Stimulated activated CD4-positive, alpha-beta T cell treated with anti-CD3 and anti-CD28 coated beads, Interleukin-15, amount 100 ng/mL, for 48 hours (primary cell): ENCODE data around the gene KCNMA1.

Source experiments
- DNase-seq, 2 donors: peaks; one replicate each; pipeline ENCODE4 v3.0.0-alpha.2; 2020; ENCODE audit warnings: low read depth in 2 of 2

The KCNMA1 gene

GRCh38 chr10:77634939-77635338, 2.7 kb downstream of the KCNMA1 start:
- no peak for DNase-seq

GRCh38 chr10:77633376-77633775, 4.2 kb downstream of the KCNMA1 start:
- no peak for DNase-seq

DNA sequence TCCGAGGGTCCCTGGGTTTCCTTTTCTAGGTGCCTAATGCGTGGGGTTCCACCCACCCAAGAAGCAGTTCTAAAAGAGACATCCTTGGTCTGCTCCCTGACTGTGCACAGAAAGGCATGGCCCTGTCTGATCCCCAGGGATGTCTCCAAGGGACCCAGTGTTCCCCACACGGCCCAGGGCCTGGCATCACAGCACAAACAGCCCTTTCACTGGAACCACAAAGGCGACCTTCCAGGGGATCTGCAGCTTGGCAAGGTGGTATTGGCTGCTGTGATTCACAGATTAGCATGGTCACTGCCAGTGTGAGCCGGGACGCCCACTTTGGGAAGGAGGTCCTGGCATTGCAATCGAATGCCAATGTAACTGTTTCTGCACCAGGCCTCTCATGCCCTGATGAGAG, 6.4 kb downstream of the KCNMA1 start:
- no peak for DNase-seq

GRCh38 chr10:77630507-77630848, 7.1 kb downstream of the KCNMA1 start:
- no peak for DNase-seq

DNA sequence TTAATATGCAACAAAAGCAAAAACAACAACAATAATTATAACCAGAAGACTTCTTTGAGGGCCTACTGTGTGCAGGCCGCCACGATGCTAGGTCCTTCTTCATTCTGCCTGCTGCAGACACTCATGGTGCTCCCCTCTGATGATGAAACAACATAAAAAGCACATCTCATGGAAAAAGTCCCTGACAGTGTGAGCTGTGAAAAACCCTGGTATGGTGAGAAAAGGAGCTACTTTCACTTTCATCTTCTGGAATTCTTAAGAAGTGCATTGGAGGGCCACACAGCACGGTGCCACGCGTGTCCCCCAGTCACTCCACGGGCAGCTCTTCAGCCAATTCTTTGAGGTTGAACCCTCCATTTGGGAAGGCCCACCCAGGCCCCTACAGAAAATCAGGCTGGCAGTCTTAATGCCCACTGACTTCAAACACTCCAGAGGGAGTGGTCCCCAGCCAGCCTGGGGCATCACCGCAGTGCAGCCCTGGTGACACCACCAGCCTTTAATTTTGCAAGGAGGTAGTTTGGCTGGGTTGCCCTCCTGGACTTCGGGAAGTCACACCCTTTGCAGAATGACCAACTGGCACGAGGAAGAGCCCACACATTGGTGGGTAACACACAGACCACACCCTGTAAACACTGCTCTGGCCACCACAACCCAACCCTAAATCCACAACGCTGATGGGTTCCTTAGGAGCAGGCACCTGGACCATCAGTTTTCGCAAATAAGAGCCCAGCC, 7.7 kb downstream of the KCNMA1 start:
- DNase-seq = no peak

DNA sequence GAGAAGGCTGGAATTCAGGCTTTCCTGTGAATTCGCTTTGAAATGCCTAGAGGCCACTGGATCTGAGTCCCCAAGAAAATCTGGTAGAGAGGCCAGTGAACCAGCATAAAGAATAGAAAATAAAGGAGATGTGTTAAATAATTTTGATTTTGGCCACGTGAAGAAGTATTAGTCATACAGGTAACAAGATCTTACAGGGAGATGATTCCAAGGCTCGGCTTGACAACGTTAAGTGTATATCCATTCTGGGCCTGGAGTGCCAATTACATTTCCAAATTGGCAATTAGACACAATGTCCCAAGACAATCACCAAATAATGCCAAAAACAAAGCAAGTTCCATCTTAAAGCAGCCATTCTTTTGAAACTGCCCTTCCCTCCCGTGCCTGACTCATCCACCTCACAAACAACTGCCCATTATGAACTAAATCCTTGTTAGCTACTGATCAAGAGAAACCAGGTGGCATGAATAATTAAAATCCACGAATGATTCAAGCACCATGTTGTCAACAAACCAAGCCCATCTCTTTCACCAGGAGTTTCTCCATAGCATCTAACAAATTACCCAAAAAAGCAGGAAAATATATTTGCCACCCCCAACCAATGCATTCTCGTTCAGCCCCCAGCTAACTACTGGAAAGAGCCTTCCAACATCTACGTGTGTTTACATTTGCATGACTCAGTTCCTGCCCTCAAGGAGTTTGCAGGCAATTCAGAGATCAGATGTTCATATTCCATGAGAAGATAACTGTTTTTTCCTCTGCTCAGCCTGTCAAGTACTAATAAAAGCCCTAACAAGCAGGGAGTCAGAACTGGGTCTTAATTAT, 8.5 kb downstream of the KCNMA1 start:
- no peak for DNase-seq

- DNase-seq = no peak
Observed at GRCh38 chr10:77626266-77626935, 11.2 kb downstream of the KCNMA1 start.

DNA sequence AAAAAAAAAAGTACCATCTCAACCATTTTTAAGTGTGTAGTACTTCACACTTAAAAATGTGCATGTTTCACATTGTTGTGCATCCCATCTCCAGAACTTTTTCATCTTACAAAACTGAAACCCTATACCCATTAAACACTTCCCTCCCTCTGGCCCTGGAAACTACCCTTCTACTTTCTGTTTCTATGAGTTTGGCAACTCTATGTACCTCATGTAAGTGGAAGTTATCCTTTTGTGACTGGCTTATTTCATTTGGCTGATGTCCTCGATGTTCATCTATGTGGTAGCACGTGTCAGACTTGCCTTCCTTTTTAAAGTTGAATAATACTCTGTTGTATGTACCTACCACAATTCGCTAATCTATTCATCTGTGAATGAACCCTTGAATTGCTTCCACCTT, 12.2 kb downstream of the KCNMA1 start:
- DNase-seq = no peak

GRCh38 chr10:77622889-77623291, 14.7 kb downstream of the KCNMA1 start:
- DNase-seq = no peak

GRCh38 chr10:77620731-77621130, 16.9 kb downstream of the KCNMA1 start:
- DNase-seq = no peak

GRCh38 chr10:77619964-77620703, 17.5 kb downstream of the KCNMA1 start:
- DNase-seq = no peak

- no peak for DNase-seq
Observed at GRCh38 chr10:77618117-77618516, 19.5 kb downstream of the KCNMA1 start.

DNA sequence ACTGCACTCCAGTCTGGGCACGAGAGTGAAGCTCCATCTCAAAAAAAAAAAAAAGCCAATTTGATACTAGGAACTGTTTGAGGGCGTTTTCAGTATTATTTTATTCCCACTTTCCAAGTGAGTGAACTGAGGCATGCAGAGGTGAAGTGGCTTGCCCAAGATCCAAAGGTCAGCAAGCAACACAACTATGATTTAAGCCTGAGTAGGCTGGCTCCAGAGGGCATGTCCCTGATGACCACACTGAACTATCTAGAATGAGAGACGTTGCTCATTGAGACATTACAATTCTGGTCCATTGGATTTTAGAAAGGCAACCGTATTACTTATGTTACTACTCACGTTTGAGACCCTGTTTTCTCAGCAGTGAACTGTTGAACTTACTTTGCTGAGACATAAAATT, 20.8 kb downstream of the KCNMA1 start:
- no peak for DNase-seq

DNA sequence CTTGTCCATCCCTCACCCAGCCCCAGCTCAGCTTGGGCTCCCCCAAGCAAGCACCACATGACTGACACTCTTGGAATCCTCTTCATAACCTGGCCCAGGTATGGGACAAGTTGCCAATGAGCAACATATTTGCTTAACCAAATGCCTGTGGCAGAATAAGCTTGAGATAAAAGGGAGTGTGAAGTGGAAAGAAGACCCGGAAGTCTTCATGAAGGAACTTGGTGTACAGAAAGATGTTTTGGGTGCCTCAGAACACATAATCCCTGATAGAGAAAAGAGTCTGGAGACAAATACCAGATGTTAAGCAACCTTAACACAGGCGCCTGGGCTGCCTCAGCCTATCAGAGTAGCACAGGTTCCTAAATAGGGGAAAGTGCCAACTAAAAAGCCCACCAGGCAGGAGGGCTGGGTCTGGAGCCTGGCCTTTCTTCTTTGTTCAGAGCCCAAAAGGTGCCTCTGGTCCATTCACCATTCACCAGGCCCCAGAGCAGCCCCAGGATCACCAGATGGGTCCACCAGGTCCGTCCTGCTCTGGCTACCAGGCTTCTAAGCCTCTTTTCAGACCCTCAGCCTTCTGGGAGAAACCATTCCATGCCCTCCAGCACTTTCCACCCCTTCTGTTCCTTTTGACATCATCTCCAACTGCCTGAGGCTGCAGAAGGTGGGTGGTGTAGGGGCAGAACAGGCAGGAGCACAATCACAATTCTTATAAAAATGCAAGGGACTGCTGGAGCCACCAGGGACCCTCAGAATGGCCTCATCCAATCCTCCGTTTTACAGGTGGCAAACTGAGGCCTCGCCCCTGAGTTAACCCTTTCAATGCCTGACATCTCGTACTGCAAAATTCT, 22.6 kb downstream of the KCNMA1 start:
- DNase-seq = no peak

DNA sequence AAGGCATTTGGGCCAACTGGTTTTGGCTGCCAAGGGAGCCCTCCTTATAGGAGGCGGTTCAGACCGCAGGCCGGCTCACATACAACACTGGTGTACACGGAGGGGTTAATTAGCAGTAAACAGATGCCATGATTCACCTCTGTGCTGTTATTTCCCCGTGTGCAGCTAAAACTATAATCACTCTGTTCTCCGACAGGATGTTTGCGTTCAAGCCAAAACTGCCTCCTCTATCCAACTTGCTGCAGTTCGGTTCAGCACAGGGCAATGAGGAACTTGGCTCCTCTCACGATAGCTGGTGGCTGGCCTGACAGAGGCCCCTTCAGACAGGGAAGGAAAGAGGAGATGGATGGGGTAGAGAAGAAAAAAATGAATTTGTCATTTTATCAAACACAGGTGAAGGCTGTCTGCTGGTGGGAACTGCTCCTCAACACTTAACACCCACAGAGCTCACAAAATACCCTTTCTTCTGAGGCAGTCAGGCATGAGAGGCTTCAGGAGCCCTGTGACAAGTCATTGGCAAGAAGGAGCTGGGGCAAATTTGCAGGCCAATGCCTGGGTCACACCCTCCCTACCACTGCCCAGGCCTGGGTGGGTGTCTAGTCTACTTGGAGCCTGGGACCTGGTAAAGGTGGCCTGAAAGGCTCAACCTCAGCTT, 24.0 kb downstream of the KCNMA1 start:
- no peak for DNase-seq

- no peak for DNase-seq
Observed at GRCh38 chr10:77611670-77612069, 25.9 kb downstream of the KCNMA1 start.

- no peak for DNase-seq
Observed at GRCh38 chr10:77611221-77611620, 26.4 kb downstream of the KCNMA1 start.

GRCh38 chr10:77609781-77610272, 27.8 kb downstream of the KCNMA1 start:
- DNase-seq = no peak

GRCh38 chr10:77608281-77608680, 29.3 kb downstream of the KCNMA1 start:
- no peak for DNase-seq

- no peak for DNase-seq
Observed at GRCh38 chr10:77606751-77607150, 30.9 kb downstream of the KCNMA1 start.
